ENCODE results near the gene PTBP1. TPM values are rescaled to one million over a fixed set of nuclear protein-coding genes. Genes with fewer than 3 reads are reported as not detected.

PTBP1 gene
- total and polyA plus RNA-seq, 9 of the 15 experiments (the other 6 are each of a cell fraction or from before 2014, with no cell fraction given), result 14.0 to 759 (median 234) TPM

GRCh38 chr19:815079-815774, 18.0 kb downstream of the PTBP1 start:
- ATAC-seq, result no peak
- intact Hi-C loops (cut with micrococcal nuclease) (no loop called here), in situ Hi-C loops (cut with MboI) (no loop called here)
- TF ChIP-seq RBM14 (IDR thresholded peaks at IDR 0.05; ENCODE audit: borderline replicate concordance, insufficient read depth, low read depth, low read length), result 0 out of 2 replicates have a peak, but pooled peaks have one; percentile 72
- peak; percentile 11 for TF ChIP-seq PRPF4 (IDR thresholded peaks at IDR 0.05; ENCODE audit: insufficient read depth, low read depth, low read length, poor library complexity, severe bottlenecking)
- no peak for TF ChIP-seq GATAD2B (IDR thresholded peaks at IDR 0.05; ENCODE audit: borderline replicate concordance)
- TF ChIP-seq FIP1L1 (IDR thresholded peaks at IDR 0.05; ENCODE audit: low read depth, low read length, poor library complexity, severe bottlenecking), result peak; percentile 71
- TF ChIP-seq HNRNPL (IDR thresholded peaks at IDR 0.05; ENCODE audit: low read depth, low read length), result peak; percentile 99
- no peak for TF ChIP-seq CSDE1 (IDR thresholded peaks at IDR 0.05)
- peak; percentile 84 for TF ChIP-seq RBM22 (IDR thresholded peaks at IDR 0.05; ENCODE audit: low read depth, low read length, poor library complexity, severe bottlenecking)
- TF ChIP-seq ZNF12 (CRISPR knock-in tag; IDR thresholded peaks at IDR 0.05), result no peak
- POLR2A ChIA-PET, result interaction anchor here (0.6 to 1.4 kb wide), 8 partner anchors 9 to 224 kb away, joined by 3 to 9 read pairs (median 4); partner anchors contain the start of gene PTBP1
- H3K9ac ChIP-seq (ENCODE audit: insufficient read depth in 1 of 2, low read depth in 2 of 2, low read length in 2 of 2), result no peak overlapping the region
- no peak overlapping the region for H3K27ac ChIP-seq (ENCODE audit: extremely low read depth, low read depth, low read length)
- CTCF ChIA-PET (ENCODE audit: low intra/inter-chr PET ratio), result no interaction called here
- peaks cover 0 to 49% of the 10 kb centered on the region in 2 experiments; a peak in 2 of 5 replicates for H3K4me1 ChIP-seq (replicated peaks in 1 of 2; ENCODE audit: control insufficient read depth in 2 of 2, insufficient read depth in 2 of 2, low read length in 2 of 2)
- peaks cover 3% of the 10 kb centered on the region; the same call in 1 of the 3 replicates for H3K79me2 ChIP-seq (ENCODE audit: control insufficient read depth, insufficient read depth, low read length)
- no TSS peak for BruUV-seq (replicated peaks)
- no peak overlapping the region for H3K4me2 ChIP-seq (ENCODE audit: insufficient read depth, low read length)
- 93% methylated on average over 28 of the region's 47 CpGs for WGBS (ENCODE audit: insufficient coverage, low coverage, missing lambda C conversion rate)
- no peaks in the 10 kb centered on the region for H3K9me1 ChIP-seq (ENCODE audit: control insufficient read depth, insufficient read depth, low read length)
- H3K36me3 ChIP-seq (ENCODE audit: control insufficient read depth, insufficient read depth, low read length), result peaks cover 49% of the 10 kb centered on the region
- H2AFZ ChIP-seq (ENCODE audit: low read depth, low read length), result no peak overlapping the region
- H4K20me1 ChIP-seq (replicated peaks; ENCODE audit: control insufficient read depth, insufficient read depth, low read length), result no peaks in the 10 kb centered on the region
- H3K4me3 ChIP-seq, result no peak overlapping the region
- H3K9me3 ChIP-seq (replicated peaks; ENCODE audit: control insufficient read depth, insufficient read depth, low read depth, low read length), result peaks cover 3% of the 10 kb centered on the region
- DNase-seq (ENCODE audit: extremely low read depth in 1 of 4, low spot score in 3 of 4), result peak in 1 of 4 experiments; percentile 19
- no peak for FAIRE-seq
- no peaks in the 10 kb centered on the region for H3K27me3 ChIP-seq (ENCODE audit: control insufficient read depth in 2 of 2, insufficient read depth in 2 of 2, low read length in 2 of 2)

All from K562 (cell line).